HG02798 (cell line): ENCODE results near the gene GNA15.
A peak's percentile ranks its signal among the peaks of the same experiment; 100 is the strongest.

Experiments used
- ATAC-seq: cut with Tn5 transposase; IDR thresholded peaks from one replicate; pipeline ENCODE4 v1.9.1; 2021; ENCODE audit warnings: mild to moderate bottlenecking; ENCODE audit not compliant: unreplicated experiment, poor library complexity

The GNA15 gene

GRCh38 chr19:3119693-3120380, 16.0 kb upstream of the GNA15 start:
- no peak for ATAC-seq

GRCh38 chr19:3120611-3121276, 15.1 kb upstream of the GNA15 start:
- ATAC-seq = no peak

- ATAC-seq = no peak
Observed at GRCh38 chr19:3121396-3121795, 14.4 kb upstream of the GNA15 start.

- no peak for ATAC-seq
Observed at GRCh38 chr19:3121821-3122511, 13.9 kb upstream of the GNA15 start.

GRCh38 chr19:3122512-3122870, 13.3 kb upstream of the GNA15 start:
- ATAC-seq = no peak

- no peak for ATAC-seq
Observed at GRCh38 chr19:3123088-3123721, 12.6 kb upstream of the GNA15 start.

- no peak for ATAC-seq
Observed at GRCh38 chr19:3123956-3124355, 11.9 kb upstream of the GNA15 start.

- no peak for ATAC-seq
Observed at GRCh38 chr19:3124630-3125029, 11.2 kb upstream of the GNA15 start.

- ATAC-seq = no peak
Observed at GRCh38 chr19:3125900-3126524, 9.8 kb upstream of the GNA15 start.

GRCh38 chr19:3129112-3129511, 6.7 kb upstream of the GNA15 start:
- ATAC-seq = no peak

GRCh38 chr19:3131168-3131567, 4.7 kb upstream of the GNA15 start:
- ATAC-seq = no peak

GRCh38 chr19:3132971-3133792, 2.7 kb upstream of the GNA15 start:
- peak; percentile 58 for ATAC-seq

- no peak for ATAC-seq
Observed at GRCh38 chr19:3133793-3134116, 2.1 kb upstream of the GNA15 start.

GRCh38 chr19:3136684-3137055, 837 bp downstream of the GNA15 start:
- ATAC-seq = no peak

GRCh38 chr19:3137119-3137518, 1.3 kb downstream of the GNA15 start:
- ATAC-seq = no peak

- no peak for ATAC-seq
Observed at GRCh38 chr19:3138268-3138667, 2.4 kb downstream of the GNA15 start.

GRCh38 chr19:3140667-3141038, 4.8 kb downstream of the GNA15 start:
- ATAC-seq = no peak

- no peak for ATAC-seq
Observed at GRCh38 chr19:3142292-3142670, 6.4 kb downstream of the GNA15 start.

GRCh38 chr19:3142781-3143337, 7.0 kb downstream of the GNA15 start:
- ATAC-seq = no peak
